VCaP (cell line): Measurements from ENCODE around the gene CATSPERZ.

ENCODE experiments used
- H3K27ac ChIP-seq: fragments of 450-650 bp; 2 replicates; pipeline ENCODE4 v1.5.1; 2017
- CTCF ChIP-seq: fragments of 450-650 bp; conservative IDR thresholded peaks from 2 replicates; pipeline ENCODE4 v1.5.1; 2017; ENCODE audit warnings: mild to moderate bottlenecking, moderate library complexity

Gene CATSPERZ

GRCh38 chr11:64313491-64314145, 13.5 kb downstream of the CATSPERZ start:
- peak overlapping the region; percentile 100 for H3K27ac ChIP-seq

GRCh38 chr11:64314146-64314804, 14.1 kb downstream of the CATSPERZ start:
- H3K27ac ChIP-seq, result peak overlapping the region; percentile 100
- TF ChIP-seq CTCF, result peak; percentile 68

More at GRCh38 chr11:64313491-64314145, 13.5 kb downstream of the CATSPERZ start:
- no peak for TF ChIP-seq CTCF

GRCh38 chr11:64314805-64315561, 14.8 kb downstream of the CATSPERZ start:
- TF ChIP-seq CTCF, result peak; percentile 55; the same call in 1 of the 2 replicates
- peak overlapping the region; percentile 100 for H3K27ac ChIP-seq

GRCh38 chr11:64315667-64316526, 15.7 kb downstream of the CATSPERZ start:
- peak overlapping the region; percentile 100 for H3K27ac ChIP-seq

- peak overlapping the region; percentile 100 for H3K27ac ChIP-seq
These were observed 16.6 kb downstream of the CATSPERZ start for GRCh38 chr11:64316672-64317324.

GRCh38 chr11:64317325-64317960, 17.3 kb downstream of the CATSPERZ start, which contains the start of gene TRMT112:
TSS of gene TRMT112 (minus strand) at chr11:64317559. CDS start at chr11:64317526, 33 bp downstream.
- no peak for TF ChIP-seq CTCF

More at GRCh38 chr11:64316672-64317324, 16.6 kb downstream of the CATSPERZ start:
- peak; percentile 92 for TF ChIP-seq CTCF

More at GRCh38 chr11:64317325-64317960, 17.3 kb downstream of the CATSPERZ start, which contains the start of gene TRMT112:
- H3K27ac ChIP-seq, result peak within 1 kb of the TSS; percentile 100
